Suprapubic skin (tissue), 4 donors: ENCODE results near the gene TOM1L2. TPM values are rescaled to one million over a fixed set of nuclear protein-coding genes. Genes with fewer than 3 reads are reported as not detected.

Experiments used
- DNase-seq, 2 donors: peaks; one replicate each; pipeline ENCODE4 v3.0.0-alpha.2; 2019; ENCODE audit warnings: low spot score in 2 of 2
- H3K27ac ChIP-seq: fragments of 200-600 bp; sonication (generic); one replicate; pipeline ENCODE4 v1.5.1; 2019
- H3K27me3 ChIP-seq: fragments of 200-600 bp; sonication (generic); one replicate; pipeline ENCODE4 v1.5.1; 2019
- H3K36me3 ChIP-seq: fragments of 200-600 bp; sonication (generic); one replicate; pipeline ENCODE4 v1.5.1; 2019
- H3K4me1 ChIP-seq: fragments of 200-600 bp; sonication (generic); one replicate; pipeline ENCODE4 v1.5.1; 2019
- H3K4me3 ChIP-seq: fragments of 200-600 bp; sonication (generic); one replicate; pipeline ENCODE4 v1.5.1; 2019; ENCODE audit warnings: mild to moderate bottlenecking
- H3K9me3 ChIP-seq: fragments of 200-600 bp; sonication (generic); one replicate; pipeline ENCODE4 v1.5.1; 2019
- EP300 ChIP-seq: sonication (generic); formaldehyde crosslinking; IDR thresholded peaks from one replicate; pipeline ENCODE4 v1.6.1; 2017; ENCODE audit warnings: antibody characterized with exemption
- POLR2A ChIP-seq, 2 donors: fragments of 450-650 bp; IDR thresholded peaks; one replicate each; pipeline ENCODE4 v1.6.1; 2017; ENCODE audit warnings: antibody characterized with exemption in 2 of 2, mild to moderate bottlenecking in 2 of 2, moderate library complexity in 2 of 2
- POLR2AphosphoS5 ChIP-seq, 3 donors: sonication (generic); formaldehyde crosslinking; IDR thresholded peaks; one replicate each; pipeline ENCODE4 v1.6.1; 2017; ENCODE audit warnings: antibody characterized with exemption in 3 of 3
- WGBS: methylation state at CpG from one replicate; pipeline ENCODE4 v1.1.5; 2018; 5-methylcytosine and 5-hydroxymethylcytosine counted together
- total RNA-seq, 4 donors: library from RNA; depleted of rRNA; stranded (reverse); fragments of >200 nt; gene quantifications; one replicate each; pipeline ENCODE4 v1.1.0, GENCODE V29; 2016
- TF ChIP-seq, protein P1 (sequence below), 2 donors: fragments of 200-600 bp in 1 of 2; fragments of 450-650 bp in 1 of 2; sonication (generic) in 1 of 2; IDR thresholded peaks; one replicate each; pipeline ENCODE4 v1.5.1; 2016 to 2019; ENCODE audit warnings: antibody characterized with exemption in 2 of 2, mild to moderate bottlenecking in 1 of 2, moderate library complexity in 1 of 2

TOM1L2 gene
- total RNA-seq, 4 donors from 2014 or later: 128 to 259 (median 162) TPM

DNA sequence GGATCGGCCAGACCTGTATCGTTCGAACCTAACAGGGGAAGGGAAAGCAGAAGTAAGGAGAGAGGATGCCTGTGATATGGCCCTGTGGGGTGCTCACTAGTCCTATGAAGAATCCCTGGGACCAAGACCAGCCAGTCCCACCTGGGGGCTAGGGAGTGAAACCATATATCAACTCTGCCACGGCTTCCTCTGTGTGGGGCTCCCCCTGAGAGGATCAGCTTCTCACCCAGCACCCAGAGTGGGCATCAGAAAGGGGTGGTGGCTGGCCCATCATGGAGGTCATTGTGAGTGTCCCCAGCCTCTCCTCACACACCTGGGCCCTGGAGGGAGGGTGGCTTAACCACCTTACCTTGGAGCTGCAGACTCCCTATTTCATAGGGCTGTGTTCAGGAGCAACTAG lies 105.3 kb downstream of the TOM1L2 start:
- Histone ChIP-seq H3K27me3 (no peaks in the 10 kb centered on the region), H3K36me3 (peaks cover 34% of the 10 kb centered on the region), H3K27ac (no peak overlapping the region), H3K4me3 (no peak overlapping the region), H3K9me3 (no peaks in the 10 kb centered on the region), H3K4me1 (peaks cover 27% of the 10 kb centered on the region)
- no peak for DNase-seq
- 94% methylated on average over 3 of the region's 4 CpGs for WGBS
- no peak for TF ChIP-seq POLR2AphosphoS5 (IDR thresholded peaks at IDR 0.05)
- TF ChIP-seq POLR2A (IDR thresholded peaks at IDR 0.05): no peak
- TF ChIP-seq, protein P1, sequence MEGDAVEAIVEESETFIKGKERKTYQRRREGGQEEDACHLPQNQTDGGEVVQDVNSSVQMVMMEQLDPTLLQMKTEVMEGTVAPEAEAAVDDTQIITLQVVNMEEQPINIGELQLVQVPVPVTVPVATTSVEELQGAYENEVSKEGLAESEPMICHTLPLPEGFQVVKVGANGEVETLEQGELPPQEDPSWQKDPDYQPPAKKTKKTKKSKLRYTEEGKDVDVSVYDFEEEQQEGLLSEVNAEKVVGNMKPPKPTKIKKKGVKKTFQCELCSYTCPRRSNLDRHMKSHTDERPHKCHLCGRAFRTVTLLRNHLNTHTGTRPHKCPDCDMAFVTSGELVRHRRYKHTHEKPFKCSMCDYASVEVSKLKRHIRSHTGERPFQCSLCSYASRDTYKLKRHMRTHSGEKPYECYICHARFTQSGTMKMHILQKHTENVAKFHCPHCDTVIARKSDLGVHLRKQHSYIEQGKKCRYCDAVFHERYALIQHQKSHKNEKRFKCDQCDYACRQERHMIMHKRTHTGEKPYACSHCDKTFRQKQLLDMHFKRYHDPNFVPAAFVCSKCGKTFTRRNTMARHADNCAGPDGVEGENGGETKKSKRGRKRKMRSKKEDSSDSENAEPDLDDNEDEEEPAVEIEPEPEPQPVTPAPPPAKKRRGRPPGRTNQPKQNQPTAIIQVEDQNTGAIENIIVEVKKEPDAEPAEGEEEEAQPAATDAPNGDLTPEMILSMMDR (IDR thresholded peaks at IDR 0.05): no peak
- no peak for TF ChIP-seq EP300

GRCh38 chr17:17866425-17866824 lies 105.8 kb downstream of the TOM1L2 start:
- peaks cover 37% of the 10 kb centered on the region for H3K36me3 ChIP-seq

GRCh38 chr17:17865035-17865434 lies 107.2 kb downstream of the TOM1L2 start:
- H3K4me1 ChIP-seq: peaks cover 26% of the 10 kb centered on the region
- H3K4me3 ChIP-seq: no peak overlapping the region
- WGBS: 89% methylated on average over 1 of the region's 1 CpG
- no peak for DNase-seq
- H3K36me3 ChIP-seq: peaks cover 44% of the 10 kb centered on the region
- TF ChIP-seq POLR2AphosphoS5 (IDR thresholded peaks at IDR 0.05): no peak
- no peak for TF ChIP-seq POLR2A (IDR thresholded peaks at IDR 0.05)
- TF ChIP-seq, protein P1 (IDR thresholded peaks at IDR 0.05): no peak
- TF ChIP-seq EP300: no peak
- no peaks in the 10 kb centered on the region for H3K9me3 ChIP-seq
- no peaks in the 10 kb centered on the region for H3K27me3 ChIP-seq
- H3K27ac ChIP-seq: no peak overlapping the region

More at GRCh38 chr17:17866425-17866824, 105.8 kb downstream of the TOM1L2 start:
- Histone ChIP-seq H3K4me1 (peaks cover 27% of the 10 kb centered on the region), H3K27me3 (no peaks in the 10 kb centered on the region), H3K4me3 (no peak overlapping the region), H3K27ac (no peak overlapping the region), H3K9me3 (no peaks in the 10 kb centered on the region)
- WGBS: 69% methylated on average over 2 of the region's 3 CpGs
- DNase-seq: no peak
- TF ChIP-seq, protein P1 (IDR thresholded peaks at IDR 0.05): no peak
- no peak for TF ChIP-seq POLR2AphosphoS5 (IDR thresholded peaks at IDR 0.05)
- TF ChIP-seq POLR2A (IDR thresholded peaks at IDR 0.05): no peak

DNA sequence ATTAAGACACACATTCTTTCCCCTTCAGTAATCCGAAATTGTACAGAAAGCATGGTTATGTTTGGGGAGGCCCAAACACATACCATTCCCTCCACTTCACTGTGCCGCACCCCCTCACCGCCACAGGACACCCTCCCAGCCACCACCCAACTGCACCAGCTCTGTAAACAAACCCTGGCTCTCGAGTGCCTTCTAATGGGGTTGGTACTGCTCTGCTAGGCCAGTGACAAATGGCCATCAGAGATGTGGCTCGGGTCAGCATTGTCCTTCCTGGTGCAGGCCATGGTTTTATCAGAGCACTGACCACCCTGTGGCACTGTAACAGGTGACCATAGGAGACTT lies 111.5 kb downstream of the TOM1L2 start:
- 81% methylated on average over 5 of the region's 5 CpGs for WGBS

DNA sequence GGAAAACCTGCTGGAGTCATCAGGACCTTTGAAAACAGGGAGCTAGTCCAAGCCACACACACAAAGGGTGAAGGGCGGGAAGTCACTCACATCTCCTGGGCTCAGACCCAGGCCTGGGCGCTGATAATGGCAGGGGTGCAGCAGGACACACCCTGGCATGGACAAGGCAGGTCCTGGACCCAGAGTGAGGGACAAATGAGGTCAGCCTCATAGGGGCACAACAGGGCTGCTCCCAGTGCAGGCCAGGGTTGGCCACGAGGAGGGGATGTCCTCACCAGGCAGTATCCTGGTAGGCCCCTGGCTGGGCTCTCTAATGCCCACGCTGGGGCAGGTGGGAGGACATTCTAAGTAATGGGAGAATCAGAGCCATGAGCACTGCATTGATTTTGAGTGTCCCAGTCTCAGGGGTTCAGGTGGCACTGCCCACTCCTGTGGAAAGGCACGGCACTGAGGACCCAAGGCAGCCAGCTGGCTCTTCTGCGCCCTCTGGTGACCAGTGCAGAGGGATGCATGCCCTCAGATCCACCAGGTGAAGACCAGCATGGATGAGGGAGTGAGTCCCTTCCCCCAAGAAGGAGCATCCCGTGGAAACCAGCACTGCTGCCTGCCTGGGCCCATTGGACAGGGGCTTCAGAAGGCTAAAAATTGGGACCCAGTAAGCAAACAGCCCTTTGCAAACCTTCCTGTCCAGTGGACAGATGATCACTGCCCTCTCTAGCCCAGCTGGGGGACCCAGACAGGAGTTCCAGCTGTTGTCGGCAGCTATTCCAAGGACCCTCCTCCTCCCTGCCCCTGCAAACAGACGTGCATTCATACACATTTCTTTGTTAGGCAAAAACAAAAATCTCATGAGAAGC lies 112.1 kb downstream of the TOM1L2 start:
- H3K27ac ChIP-seq: no peak overlapping the region

More for the DNA sequence above, 111.5 kb downstream of the TOM1L2 start:
- H3K4me1 ChIP-seq: peaks cover 14% of the 10 kb centered on the region
- no peak for DNase-seq
- no peak overlapping the region for H3K27ac ChIP-seq
- H3K4me3 ChIP-seq: no peak overlapping the region
- no peaks in the 10 kb centered on the region for H3K9me3 ChIP-seq
- peaks cover 27% of the 10 kb centered on the region for H3K36me3 ChIP-seq
- no peak for TF ChIP-seq EP300
- TF ChIP-seq, protein P1 (IDR thresholded peaks at IDR 0.05): no peak
- no peak for TF ChIP-seq POLR2A (IDR thresholded peaks at IDR 0.05)
- H3K27me3 ChIP-seq: no peaks in the 10 kb centered on the region

More for the DNA sequence above, 112.1 kb downstream of the TOM1L2 start:
- TF ChIP-seq POLR2A (IDR thresholded peaks at IDR 0.05) (no peak), POLR2AphosphoS5 (IDR thresholded peaks at IDR 0.05) (peak in 1 of 3 donors; percentile 21), EP300 (no peak)
- TF ChIP-seq, protein P1 (IDR thresholded peaks at IDR 0.05): peak; percentile 94 to 95
- 47% methylated on average over 8 of the region's 9 CpGs for WGBS
- H3K36me3 ChIP-seq: peaks cover 27% of the 10 kb centered on the region
- no peak for DNase-seq
- no peak overlapping the region for H3K4me3 ChIP-seq
- peaks cover 20% of the 10 kb centered on the region for H3K4me1 ChIP-seq
- no peaks in the 10 kb centered on the region for H3K9me3 ChIP-seq
- H3K27me3 ChIP-seq: no peaks in the 10 kb centered on the region
